Measurements from ENCODE around the gene ANKRD36C.
"Not testable (repeated sequence)": the region's sequence is repeated elsewhere in the genome, so short reads cannot be mapped to it uniquely, and the experiment has no call there.

Gene ANKRD36C

GRCh38 chr2:95991351-95992094 lies at the start of gene ANKRD36C:
Gene ANKRD36C, minus strand, starts transcription at chr2:95991824. Its CDS starts 116 bp downstream, at chr2:95991708.
- H3K36me3 ChIP-seq (replicated peaks); H3K4me1 ChIP-seq; H3K9me3 ChIP-seq; in situ Hi-C loops (cut with MboI; ENCODE audit: low sequenced_read_pairs); H3K27me3 ChIP-seq (ENCODE audit: low read depth): not testable (repeated sequence)
- H3K4me3 ChIP-seq: peak within 1 kb of the TSS; percentile 62
- DNase-seq (ENCODE audit: low spot score in 2 of 2): peak; percentile 5 to 61

DNA sequence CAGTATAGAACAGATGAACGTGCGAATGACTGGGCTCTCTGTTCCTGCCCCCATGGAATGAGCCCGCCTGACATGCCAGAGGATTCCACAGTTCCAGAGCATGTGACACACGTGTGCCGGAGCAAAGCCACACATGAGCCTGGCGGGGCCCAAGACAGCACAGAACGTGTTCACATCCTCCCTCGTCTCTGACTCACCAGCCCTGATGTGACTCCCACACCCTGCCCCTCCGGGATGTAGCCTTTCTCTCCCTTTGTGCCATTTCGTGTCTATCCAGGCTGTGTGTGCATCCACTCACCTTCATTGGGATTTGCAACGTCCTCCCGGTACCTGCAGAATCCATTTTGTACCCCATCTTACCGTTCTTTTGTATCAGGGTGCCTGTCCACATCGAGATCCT lies 43.9 kb upstream of the ANKRD36C start:
- DNase-seq (ENCODE audit: low spot score in 2 of 2); H3K27me3 ChIP-seq (ENCODE audit: low read depth); H3K9me3 ChIP-seq; H3K36me3 ChIP-seq (replicated peaks); H3K4me1 ChIP-seq; H3K4me3 ChIP-seq; in situ Hi-C loops (cut with MboI; ENCODE audit: low sequenced_read_pairs): not testable (repeated sequence)

DNA sequence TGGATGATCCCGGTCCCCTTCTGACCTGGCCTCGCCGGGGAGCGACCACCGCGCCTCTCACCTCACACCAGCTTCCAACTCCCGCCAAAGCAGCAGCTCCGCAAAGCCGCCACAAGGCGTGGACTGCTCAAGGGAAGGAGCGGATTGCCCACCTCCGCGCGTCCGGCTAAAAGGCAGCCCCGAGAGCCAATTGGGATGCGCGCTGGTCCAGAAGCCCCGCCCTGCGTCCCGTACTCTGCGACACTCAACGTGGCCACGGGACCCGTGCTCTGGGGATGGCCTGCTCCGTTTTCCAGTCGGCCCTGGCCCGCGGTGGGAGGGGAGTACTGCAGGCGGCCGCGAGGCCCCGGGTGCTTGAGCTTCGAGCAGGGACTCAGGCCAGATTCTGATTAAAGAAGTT lies 43.2 kb upstream of the ANKRD36C start, which contains the start of gene GPAT2:
TSS of gene GPAT2 (minus strand) at position 125 of the 400 bp plus-strand sequence. CDS start 2,557 bp downstream, outside the sequence.
- H3K27me3 ChIP-seq (ENCODE audit: low read depth); H3K9me3 ChIP-seq; H3K36me3 ChIP-seq (replicated peaks); DNase-seq (ENCODE audit: low spot score in 2 of 2); H3K4me3 ChIP-seq; in situ Hi-C loops (cut with MboI; ENCODE audit: low sequenced_read_pairs); H3K4me1 ChIP-seq: not testable (repeated sequence)

- in situ Hi-C loops (cut with MboI; ENCODE audit: low sequenced_read_pairs); H3K9me3 ChIP-seq; DNase-seq (ENCODE audit: low spot score in 2 of 2); H3K4me3 ChIP-seq; H3K4me1 ChIP-seq; H3K36me3 ChIP-seq (replicated peaks); H3K27me3 ChIP-seq (ENCODE audit: low read depth): not testable (repeated sequence)
These were observed 42.4 kb upstream of the ANKRD36C start for GRCh38 chr2:96033997-96034396.

DNA sequence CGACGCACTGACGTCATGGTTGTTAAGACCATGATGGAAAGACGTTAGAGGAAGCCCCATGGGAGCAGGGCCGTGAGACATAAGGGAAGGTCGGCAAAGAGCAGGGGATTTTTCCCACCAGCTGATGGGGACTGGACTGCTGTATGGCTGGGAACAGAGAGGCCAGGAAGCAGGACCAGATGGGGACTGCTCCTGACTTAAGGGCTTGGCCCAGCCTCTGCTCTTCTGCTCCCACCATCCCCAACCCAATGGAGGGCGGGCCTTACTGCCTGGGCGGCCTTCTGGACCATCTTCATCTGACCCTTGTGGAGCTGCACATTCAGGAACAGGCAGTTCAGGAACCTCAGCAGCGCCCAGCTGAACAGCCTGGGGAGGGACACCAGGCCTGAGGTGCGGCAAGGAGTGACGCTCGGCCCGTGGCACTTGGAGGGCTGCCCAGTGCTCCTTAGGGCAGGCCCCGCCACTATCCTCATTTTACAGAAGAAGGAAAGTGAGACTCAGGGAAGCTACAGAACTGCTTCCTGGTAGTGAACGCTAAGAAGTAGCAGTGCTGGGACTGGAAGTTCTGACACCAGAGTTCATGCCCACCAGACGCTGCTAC lies 36.2 kb upstream of the ANKRD36C start:
- DNase-seq (ENCODE audit: low spot score in 2 of 2); H3K4me1 ChIP-seq; H3K4me3 ChIP-seq; H3K36me3 ChIP-seq (replicated peaks); H3K9me3 ChIP-seq; H3K27me3 ChIP-seq (ENCODE audit: low read depth); in situ Hi-C loops (cut with MboI; ENCODE audit: low sequenced_read_pairs): not testable (repeated sequence)

DNA sequence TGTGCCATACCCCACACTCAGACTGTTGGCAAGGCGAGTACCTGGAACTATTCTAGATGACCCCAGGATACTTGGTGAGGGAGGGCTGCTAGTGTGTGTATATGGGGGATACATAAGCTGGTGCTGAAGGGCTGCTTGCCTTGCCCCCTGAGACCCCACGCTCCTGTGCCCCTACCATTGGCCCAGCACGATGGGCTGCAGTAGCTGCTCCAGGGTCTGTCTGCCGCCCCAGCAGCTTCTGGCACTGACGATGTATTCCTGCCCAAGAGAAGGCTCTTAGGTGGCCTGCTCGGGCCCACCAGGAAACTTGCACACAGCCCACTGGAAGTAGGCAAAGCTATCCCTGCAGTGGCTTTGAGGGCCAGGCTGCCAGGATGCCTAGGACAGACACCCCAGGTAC lies 34.1 kb upstream of the ANKRD36C start:
- DNase-seq (ENCODE audit: low spot score in 2 of 2); in situ Hi-C loops (cut with MboI; ENCODE audit: low sequenced_read_pairs); H3K27me3 ChIP-seq (ENCODE audit: low read depth); H3K4me1 ChIP-seq; H3K4me3 ChIP-seq; H3K9me3 ChIP-seq; H3K36me3 ChIP-seq (replicated peaks): not testable (repeated sequence)

- in situ Hi-C loops (cut with MboI; ENCODE audit: low sequenced_read_pairs): no loop called here
- Histone ChIP-seq H3K4me1 (no peaks in the 10 kb centered on the region), H3K9me3 (no peaks in the 10 kb centered on the region), H3K4me3 (no peak overlapping the region), H3K36me3 (replicated peaks) (no peaks in the 10 kb centered on the region), H3K27me3 (ENCODE audit: low read depth) (no peaks in the 10 kb centered on the region)
- no peak for DNase-seq (ENCODE audit: low spot score in 2 of 2)
These were observed 33.5 kb upstream of the ANKRD36C start for GRCh38 chr2:96025194-96025492.

DNA sequence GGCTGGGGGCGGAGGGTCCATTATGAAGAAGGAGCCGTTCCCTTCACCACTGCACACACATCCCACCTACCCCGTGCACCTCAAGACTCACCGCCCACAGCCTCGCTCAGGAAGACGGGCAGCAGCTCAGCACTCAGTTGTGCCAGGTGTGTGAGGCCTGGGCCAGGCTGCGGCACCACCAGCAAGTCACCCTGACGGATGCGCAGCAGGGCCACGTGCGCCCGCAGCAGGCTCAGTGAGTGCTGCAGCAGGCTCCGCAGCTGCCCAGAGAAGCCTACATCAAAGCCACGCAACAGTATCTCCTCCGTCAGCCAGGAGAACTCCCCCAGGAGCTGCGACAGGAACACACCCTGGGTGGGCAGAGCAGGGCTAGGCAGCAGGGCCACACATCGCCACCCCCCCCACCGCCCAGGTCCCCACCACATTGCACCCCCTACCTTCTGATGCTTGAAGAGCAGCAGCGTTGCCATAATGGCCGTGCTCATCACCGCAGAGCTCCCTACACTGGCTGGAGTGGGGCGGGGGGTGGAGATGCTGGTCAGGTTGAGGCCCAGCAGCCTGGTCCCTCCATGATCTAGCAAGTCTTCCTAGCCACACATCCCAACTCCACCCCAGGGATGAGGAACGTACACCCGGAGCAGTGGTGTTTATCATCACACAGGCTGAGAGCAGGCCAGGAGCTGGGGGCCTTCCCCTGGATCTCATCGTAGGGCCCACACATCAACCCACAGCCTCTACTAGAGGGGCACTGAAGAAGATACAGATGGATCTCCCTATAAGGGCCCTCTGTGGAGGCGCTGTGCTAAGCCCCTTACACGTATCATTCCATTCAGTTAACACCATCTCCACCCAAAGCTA lies 32.9 kb upstream of the ANKRD36C start:
- no peak overlapping the region for H3K4me3 ChIP-seq
- no peak for DNase-seq (ENCODE audit: low spot score in 2 of 2)
- no peaks in the 10 kb centered on the region for H3K36me3 ChIP-seq (replicated peaks)
- H3K27me3 ChIP-seq (ENCODE audit: low read depth): no peaks in the 10 kb centered on the region
- in situ Hi-C loops (cut with MboI; ENCODE audit: low sequenced_read_pairs): loop anchor here (25.0 kb wide), 2 partner anchors 88 to 488 kb away; partner anchors contain the start of genes ADRA2B and NEURL3
- no peaks in the 10 kb centered on the region for H3K4me1 ChIP-seq
- H3K9me3 ChIP-seq: no peaks in the 10 kb centered on the region

DNA sequence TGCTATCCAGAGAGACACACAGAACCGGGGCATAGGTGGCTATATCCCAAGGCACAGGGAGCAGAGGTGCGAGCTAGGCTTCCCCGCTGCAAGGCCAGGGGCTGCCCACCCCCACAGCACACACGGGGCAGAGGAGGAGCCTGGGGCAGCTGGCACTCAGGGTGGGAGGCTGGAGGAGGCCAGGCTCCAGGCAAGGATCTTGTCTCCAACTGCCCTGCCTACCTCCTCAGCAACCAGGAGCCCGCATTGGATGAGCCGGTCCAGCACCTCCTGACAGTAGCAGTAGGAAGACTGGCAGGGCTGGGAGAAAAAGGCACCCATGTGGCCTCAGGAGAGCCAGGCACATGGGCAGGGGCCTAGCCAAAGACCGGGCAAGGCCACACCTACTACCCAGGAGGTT lies 32.1 kb upstream of the ANKRD36C start:
- not testable (repeated sequence) for H3K4me3 ChIP-seq; H3K4me1 ChIP-seq; H3K9me3 ChIP-seq; H3K27me3 ChIP-seq (ENCODE audit: low read depth); H3K36me3 ChIP-seq (replicated peaks); DNase-seq (ENCODE audit: low spot score in 2 of 2)
- in situ Hi-C loops (cut with MboI; ENCODE audit: low sequenced_read_pairs): loop anchor here (25.0 kb wide), 2 partner anchors 89 to 489 kb away; partner anchors contain the start of genes ADRA2B and NEURL3

DNA sequence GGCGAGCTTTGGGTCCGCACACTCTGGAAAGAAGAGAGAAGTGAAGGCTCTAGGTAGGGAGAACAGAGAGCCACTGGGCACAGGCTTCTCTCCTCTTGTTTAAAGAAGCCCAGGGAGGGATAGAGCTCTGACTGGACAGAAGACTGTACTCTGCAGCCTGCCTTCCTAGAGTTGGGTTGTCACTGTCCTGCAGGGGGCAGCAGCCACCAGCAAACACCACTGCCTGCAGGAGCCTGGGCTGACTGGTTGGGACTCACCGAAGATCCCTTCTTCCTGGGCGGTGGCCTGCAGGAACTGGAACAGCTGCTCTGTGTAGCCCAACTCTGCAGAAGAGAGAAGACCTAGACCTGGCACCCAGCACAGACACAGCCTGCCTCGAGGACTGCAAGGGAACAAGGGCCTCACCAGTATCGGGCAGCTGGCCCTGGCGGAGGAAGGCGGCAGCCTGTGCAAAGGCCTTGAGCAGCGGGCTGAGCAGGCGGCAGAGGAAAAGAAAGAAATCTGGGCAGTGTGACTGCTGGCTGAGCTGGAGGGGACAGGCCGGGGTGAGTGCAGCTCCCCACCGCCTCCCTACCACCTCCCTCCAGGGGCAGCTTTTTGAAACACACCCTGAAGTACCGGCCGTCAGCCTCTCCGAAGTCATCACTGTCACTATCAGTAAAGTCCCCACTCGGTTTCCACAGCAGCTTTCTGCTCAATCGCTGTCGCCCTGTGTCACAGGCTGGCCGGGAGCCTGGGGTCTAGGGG lies 31.2 kb upstream of the ANKRD36C start:
- not testable (repeated sequence) for H3K9me3 ChIP-seq; H3K4me3 ChIP-seq; H3K36me3 ChIP-seq (replicated peaks); H3K27me3 ChIP-seq (ENCODE audit: low read depth); H3K4me1 ChIP-seq
- peak; percentile 60 to 89 for DNase-seq (ENCODE audit: low spot score in 2 of 2)
- in situ Hi-C loops (cut with MboI; ENCODE audit: low sequenced_read_pairs): loop anchor here (25.0 kb wide), 2 partner anchors 89 to 489 kb away; partner anchors contain the start of genes ADRA2B and NEURL3

DNA sequence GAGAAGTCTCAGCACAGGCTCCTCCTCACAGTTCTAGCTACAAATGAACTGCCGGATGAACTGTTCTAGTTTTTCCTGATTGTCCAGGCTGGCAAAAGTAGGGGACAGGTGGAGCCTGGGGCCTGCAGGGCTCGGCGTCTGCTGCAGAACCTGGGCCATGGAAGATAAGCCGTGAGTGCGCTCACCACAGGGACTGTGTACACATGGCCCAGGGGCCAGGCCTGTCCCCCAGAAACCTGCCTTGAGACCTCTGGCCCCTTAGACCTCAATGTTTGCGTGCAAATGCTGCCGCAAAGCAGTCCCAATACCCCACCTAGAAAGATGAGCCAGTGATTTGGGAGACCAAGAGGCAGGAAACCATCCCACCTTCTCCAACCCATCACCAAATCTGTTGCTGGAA lies 30.5 kb upstream of the ANKRD36C start:
- not testable (repeated sequence) for H3K4me3 ChIP-seq; H3K9me3 ChIP-seq; H3K4me1 ChIP-seq; H3K27me3 ChIP-seq (ENCODE audit: low read depth); DNase-seq (ENCODE audit: low spot score in 2 of 2); H3K36me3 ChIP-seq (replicated peaks)
- in situ Hi-C loops (cut with MboI; ENCODE audit: low sequenced_read_pairs): loop anchor here (25.0 kb wide), 2 partner anchors 90 to 490 kb away; partner anchors contain the start of genes ADRA2B and NEURL3

GRCh38 chr2:96021142-96021541 lies 29.5 kb upstream of the ANKRD36C start:
- not testable (repeated sequence) for H3K4me3 ChIP-seq; H3K4me1 ChIP-seq; DNase-seq (ENCODE audit: low spot score in 2 of 2); H3K9me3 ChIP-seq; H3K27me3 ChIP-seq (ENCODE audit: low read depth); H3K36me3 ChIP-seq (replicated peaks)
- in situ Hi-C loops (cut with MboI; ENCODE audit: low sequenced_read_pairs): loop anchor here (25.0 kb wide), 2 partner anchors 91 to 491 kb away; partner anchors contain the start of genes ADRA2B and NEURL3

- H3K9me3 ChIP-seq; H3K36me3 ChIP-seq (replicated peaks); H3K4me1 ChIP-seq; H3K27me3 ChIP-seq (ENCODE audit: low read depth); DNase-seq (ENCODE audit: low spot score in 2 of 2); H3K4me3 ChIP-seq: not testable (repeated sequence)
- in situ Hi-C loops (cut with MboI; ENCODE audit: low sequenced_read_pairs): loop anchor here (25.0 kb wide), 2 partner anchors 92 to 492 kb away; partner anchors contain the start of genes ADRA2B and NEURL3
These were observed 28.4 kb upstream of the ANKRD36C start for GRCh38 chr2:96019909-96020590.

Data from HAP-1 (cell line).